Tibial nerve (tissue), 4 donors: Measurements from ENCODE around the gene NDUFAF8. TPM values are rescaled to one million over a fixed set of nuclear protein-coding genes. Genes with fewer than 3 reads are reported as not detected.

Experiments
- DNase-seq, 2 donors: peaks; one replicate each; pipeline ENCODE4 v3.0.0-alpha.2; 2019; ENCODE audit warnings: low spot score in 2 of 2
- H3K27ac ChIP-seq, 4 donors: fragments of 200-600 bp; sonication (generic) in 3 of 4; one replicate each; pipeline ENCODE4 v1.5.1; 2017 to 2019; ENCODE audit warnings: mild to moderate bottlenecking in 1 of 4
- H3K27me3 ChIP-seq, 2 donors: fragments of 200-600 bp; sonication (generic) in 1 of 2; one replicate each; pipeline versions ENCODE4 v1.5.1 to v1.6.0; 2017 to 2019
- H3K36me3 ChIP-seq, 3 donors: fragments of 200-600 bp; sonication (generic); one replicate each; pipeline ENCODE4 v1.5.1; 2018 to 2019
- H3K4me1 ChIP-seq, 4 donors: fragments of 200-600 bp; sonication (generic) in 3 of 4; one replicate each; pipeline ENCODE4 v1.5.1; 2017 to 2019
- H3K4me3 ChIP-seq, 4 donors: fragments of 200-600 bp; sonication (generic) in 3 of 4; one replicate each; pipeline ENCODE4 v1.5.1; 2017 to 2019; ENCODE audit warnings: mild to moderate bottlenecking in 1 of 4, moderate library complexity in 1 of 4
- H3K9me3 ChIP-seq, 4 donors: fragments of 200-600 bp; sonication (generic) in 3 of 4; one replicate each; pipeline ENCODE4 v1.5.1; 2017 to 2019
- EP300 ChIP-seq, 2 donors: sonication (generic); formaldehyde crosslinking; IDR thresholded peaks; one replicate each; pipeline ENCODE4 v1.6.1; 2017; ENCODE audit warnings: antibody characterized with exemption in 2 of 2, mild to moderate bottlenecking in 1 of 2
- POLR2A ChIP-seq, 2 donors: fragments of 450-650 bp; IDR thresholded peaks; one replicate each; pipeline ENCODE4 v1.6.1; 2017; ENCODE audit warnings: antibody characterized with exemption in 2 of 2, mild to moderate bottlenecking in 2 of 2, moderate library complexity in 2 of 2
- WGBS, 2 donors: methylation state at CpG; one replicate each; pipeline ENCODE4 v1.1.5; 2018; 5-methylcytosine and 5-hydroxymethylcytosine counted together
- total RNA-seq, 4 donors: library from RNA; depleted of rRNA; stranded (reverse); fragments of >200 nt; gene quantifications; one replicate each; pipeline ENCODE4 v1.1.0, GENCODE V29; 2016
- TF ChIP-seq, protein P1 (sequence below), 5 experiments: fragments of 200-600 bp in 3 of 5; fragments of 450-650 bp in 2 of 5; sonication (generic) in 3 of 5; IDR thresholded peaks; one replicate each; pipeline ENCODE4 v1.5.1; 2016 to 2019; ENCODE audit warnings: antibody characterized with exemption in 5 of 5, mild to moderate bottlenecking in 3 of 5, moderate library complexity in 2 of 5

The NDUFAF8 gene
- total RNA-seq, 4 donors from 2014 or later = 27.8 to 73.0 (median 61.1) TPM

DNA sequence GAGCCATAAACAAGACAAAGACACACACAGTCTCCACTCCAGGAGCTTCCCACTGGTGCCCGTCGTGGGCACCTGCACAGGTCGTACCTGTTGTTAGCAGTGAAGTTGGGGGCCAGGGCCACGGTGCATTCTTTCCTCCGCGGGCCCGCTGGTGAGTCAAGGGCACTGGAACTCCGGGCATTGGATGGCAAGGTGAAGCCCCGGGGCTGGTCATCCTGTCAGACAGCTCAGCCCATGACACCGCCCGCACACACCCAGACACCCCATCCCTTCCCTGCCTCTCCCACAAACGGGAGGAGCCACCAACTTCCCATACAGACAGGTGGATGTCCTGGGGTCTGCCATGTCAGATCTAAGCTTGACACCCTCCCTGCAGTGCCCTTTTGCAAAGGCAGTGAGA lies 32.5 kb upstream of the NDUFAF8 start:
- 91 to 96% methylated on average over 12 of the region's 12 CpGs for WGBS, 2 donors
- no peak for DNase-seq
- H3K4me1 ChIP-seq = no peaks in the 10 kb centered on the region
- H3K36me3 ChIP-seq = peaks cover 0 to 52% (median 0%) of the 10 kb centered on the region in 3 donors
- H3K27ac ChIP-seq = no peak overlapping the region
- TF ChIP-seq EP300 (IDR thresholded peaks at IDR 0.05) (no peak), POLR2A (IDR thresholded peaks at IDR 0.05) (no peak)
- TF ChIP-seq, protein P1, sequence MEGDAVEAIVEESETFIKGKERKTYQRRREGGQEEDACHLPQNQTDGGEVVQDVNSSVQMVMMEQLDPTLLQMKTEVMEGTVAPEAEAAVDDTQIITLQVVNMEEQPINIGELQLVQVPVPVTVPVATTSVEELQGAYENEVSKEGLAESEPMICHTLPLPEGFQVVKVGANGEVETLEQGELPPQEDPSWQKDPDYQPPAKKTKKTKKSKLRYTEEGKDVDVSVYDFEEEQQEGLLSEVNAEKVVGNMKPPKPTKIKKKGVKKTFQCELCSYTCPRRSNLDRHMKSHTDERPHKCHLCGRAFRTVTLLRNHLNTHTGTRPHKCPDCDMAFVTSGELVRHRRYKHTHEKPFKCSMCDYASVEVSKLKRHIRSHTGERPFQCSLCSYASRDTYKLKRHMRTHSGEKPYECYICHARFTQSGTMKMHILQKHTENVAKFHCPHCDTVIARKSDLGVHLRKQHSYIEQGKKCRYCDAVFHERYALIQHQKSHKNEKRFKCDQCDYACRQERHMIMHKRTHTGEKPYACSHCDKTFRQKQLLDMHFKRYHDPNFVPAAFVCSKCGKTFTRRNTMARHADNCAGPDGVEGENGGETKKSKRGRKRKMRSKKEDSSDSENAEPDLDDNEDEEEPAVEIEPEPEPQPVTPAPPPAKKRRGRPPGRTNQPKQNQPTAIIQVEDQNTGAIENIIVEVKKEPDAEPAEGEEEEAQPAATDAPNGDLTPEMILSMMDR (IDR thresholded peaks at IDR 0.05) = no peak
- no peaks in the 10 kb centered on the region for H3K9me3 ChIP-seq
- H3K27me3 ChIP-seq = no peaks in the 10 kb centered on the region
- no peak overlapping the region for H3K4me3 ChIP-seq

DNA sequence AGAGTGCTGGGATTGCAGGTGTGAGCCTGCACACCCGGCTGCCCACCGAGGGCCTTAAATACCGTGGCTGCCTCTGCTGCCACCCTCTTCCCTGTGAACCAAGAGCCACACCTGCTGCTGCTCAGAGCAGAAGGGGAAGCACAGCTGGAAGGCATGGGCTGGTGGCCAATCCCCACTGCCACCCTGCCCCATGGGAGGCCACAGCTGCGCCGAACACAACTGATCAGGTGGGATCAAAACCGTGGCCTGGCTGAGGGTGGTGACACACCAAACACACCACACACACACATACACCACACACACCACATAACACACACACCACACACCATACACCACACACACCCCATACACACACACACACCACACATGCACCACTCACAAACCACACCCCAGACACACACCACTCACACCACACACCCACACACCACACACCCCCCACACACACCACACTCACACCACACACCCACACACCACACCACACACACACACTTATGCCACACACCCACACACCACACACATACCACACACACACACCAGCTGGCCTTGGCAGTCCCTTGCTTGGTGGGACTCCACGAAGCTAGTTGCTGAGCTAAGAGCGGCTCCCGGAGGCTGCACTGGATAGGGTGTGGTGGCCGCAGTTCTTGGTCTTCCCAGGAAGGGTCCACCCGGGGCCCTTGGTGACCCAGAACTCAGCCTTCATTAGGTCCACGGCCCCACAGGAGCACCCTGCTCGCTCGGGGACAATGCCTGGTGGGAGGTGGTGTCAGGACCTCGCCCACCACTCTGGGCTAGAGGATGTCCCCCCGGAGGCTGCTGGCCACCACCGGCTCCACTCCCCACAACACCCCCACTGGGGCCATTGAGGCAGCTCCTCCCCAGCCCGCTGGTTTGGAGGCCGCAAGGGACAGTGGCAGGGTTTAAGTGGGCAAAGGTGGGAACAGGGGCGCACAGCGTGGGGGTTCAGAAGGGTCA lies 31.2 kb upstream of the NDUFAF8 start:
- H3K27ac ChIP-seq = no peak overlapping the region
- 83 to 91% methylated on average over 14 to 20 of the region's 21 CpGs for whole genome bisulfite sequencing, 2 donors

DNA sequence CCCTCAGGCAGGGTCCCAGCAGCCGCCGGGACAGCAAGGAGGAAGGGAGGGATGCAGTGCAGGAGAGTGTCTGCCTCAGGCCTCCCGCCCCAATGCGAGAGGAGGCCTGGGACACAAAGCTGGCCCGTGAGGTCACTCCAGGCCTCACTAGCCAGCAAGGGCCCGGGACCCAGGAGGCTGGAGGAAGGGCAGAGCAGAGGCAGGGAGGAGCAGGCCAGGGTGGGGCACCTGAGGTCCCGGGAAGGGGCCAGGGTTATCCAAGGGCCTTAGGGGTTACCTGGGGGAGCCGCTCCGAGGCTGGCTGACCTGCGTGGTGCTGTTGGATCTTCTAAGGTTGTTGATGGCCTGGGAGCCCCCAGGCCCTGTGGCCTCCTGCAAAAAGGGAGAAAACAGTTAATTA lies 30.5 kb upstream of the NDUFAF8 start:
- Histone ChIP-seq H3K27me3 (no peaks in the 10 kb centered on the region), H3K4me1 (no peaks in the 10 kb centered on the region), H3K27ac (no peak overlapping the region), H3K36me3 (peaks cover 0 to 35% (median 0%) of the 10 kb centered on the region in 3 donors), H3K9me3 (no peaks in the 10 kb centered on the region), H3K4me3 (no peak overlapping the region)
- WGBS, 2 donors = 91 to 94% methylated on average over 10 of the region's 10 CpGs
- TF ChIP-seq EP300 (IDR thresholded peaks at IDR 0.05) (no peak), POLR2A (IDR thresholded peaks at IDR 0.05) (no peak)
- TF ChIP-seq, protein P1 (IDR thresholded peaks at IDR 0.05) = no peak
- DNase-seq = no peak

More for the DNA sequence above, 31.2 kb upstream of the NDUFAF8 start:
- H3K4me1 ChIP-seq = no peaks in the 10 kb centered on the region
- no peak for DNase-seq
- no peaks in the 10 kb centered on the region for H3K9me3 ChIP-seq
- H3K27me3 ChIP-seq = no peaks in the 10 kb centered on the region
- no peak for TF ChIP-seq POLR2A (IDR thresholded peaks at IDR 0.05)
- H3K36me3 ChIP-seq = peaks cover 0 to 43% (median 0%) of the 10 kb centered on the region in 3 donors
- no peak overlapping the region for H3K4me3 ChIP-seq

DNA sequence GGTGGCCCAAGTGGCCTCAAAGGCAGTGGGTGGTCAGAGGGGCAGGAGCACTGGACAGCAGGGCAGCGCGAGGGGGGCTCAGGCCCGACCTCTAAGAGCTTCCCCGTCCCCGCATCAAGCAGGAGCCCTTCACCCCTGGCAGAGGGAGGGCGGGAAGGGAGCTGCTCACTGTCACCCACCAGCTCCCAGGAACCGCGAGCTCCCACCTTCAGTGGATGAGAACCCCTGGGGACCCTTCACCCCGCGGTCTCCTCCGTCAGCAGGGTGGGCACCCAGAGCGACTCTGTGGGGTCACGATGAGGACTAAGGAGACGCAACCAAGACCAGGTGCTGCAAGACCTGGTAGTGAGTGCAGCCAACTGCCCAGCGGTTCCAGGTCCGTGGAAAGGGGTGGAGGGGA lies 30.0 kb upstream of the NDUFAF8 start:
- H3K9me3 ChIP-seq = no peaks in the 10 kb centered on the region
- no peak overlapping the region for H3K4me3 ChIP-seq
- no peak for DNase-seq
- H3K4me1 ChIP-seq = no peaks in the 10 kb centered on the region
- WGBS, 2 donors = 94 to 97% methylated on average over 16 of the region's 16 CpGs
- TF ChIP-seq POLR2A (IDR thresholded peaks at IDR 0.05) (no peak), EP300 (IDR thresholded peaks at IDR 0.05) (no peak)
- TF ChIP-seq, protein P1 (IDR thresholded peaks at IDR 0.05) = no peak
- no peaks in the 10 kb centered on the region for H3K27me3 ChIP-seq
- no peak overlapping the region for H3K27ac ChIP-seq
- H3K36me3 ChIP-seq = peaks cover 0 to 31% (median 0%) of the 10 kb centered on the region in 3 donors

DNA sequence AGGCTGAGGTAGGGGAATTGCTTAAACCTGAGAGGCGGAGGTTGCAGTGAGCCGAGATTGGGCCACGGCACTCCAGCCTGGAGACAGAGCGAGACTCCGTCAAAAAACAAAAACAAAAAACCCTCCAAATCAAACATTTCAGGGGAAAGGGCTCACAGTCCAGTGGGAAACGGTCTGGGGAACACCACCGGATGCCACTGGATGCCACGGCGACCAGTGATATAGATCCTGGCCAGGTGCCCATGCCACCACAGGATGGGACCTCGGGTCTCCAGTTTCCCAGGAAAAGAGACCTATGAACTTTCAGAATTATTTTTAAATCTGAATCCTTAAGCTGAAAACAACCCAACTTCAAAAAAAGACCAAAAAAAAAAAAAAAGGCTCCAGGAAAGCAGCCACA lies 28.7 kb upstream of the NDUFAF8 start:
- TF ChIP-seq, protein P1 (IDR thresholded peaks at IDR 0.05) = no peak
- TF ChIP-seq POLR2A (IDR thresholded peaks at IDR 0.05) (no peak), EP300 (IDR thresholded peaks at IDR 0.05) (no peak)

More for the DNA sequence above, 28.7 kb upstream of the NDUFAF8 start:
- Histone ChIP-seq H3K36me3 (peaks cover 0 to 22% (median 0%) of the 10 kb centered on the region in 3 donors), H3K27ac (no peak overlapping the region), H3K4me1 (no peaks in the 10 kb centered on the region), H3K27me3 (no peaks in the 10 kb centered on the region), H3K4me3 (no peak overlapping the region), H3K9me3 (no peaks in the 10 kb centered on the region)
- DNase-seq = no peak
- WGBS, 2 donors = 51 to 59% methylated on average over 10 of the region's 10 CpGs
